ENCODE results near the gene CROCC.

The CROCC gene

DNA sequence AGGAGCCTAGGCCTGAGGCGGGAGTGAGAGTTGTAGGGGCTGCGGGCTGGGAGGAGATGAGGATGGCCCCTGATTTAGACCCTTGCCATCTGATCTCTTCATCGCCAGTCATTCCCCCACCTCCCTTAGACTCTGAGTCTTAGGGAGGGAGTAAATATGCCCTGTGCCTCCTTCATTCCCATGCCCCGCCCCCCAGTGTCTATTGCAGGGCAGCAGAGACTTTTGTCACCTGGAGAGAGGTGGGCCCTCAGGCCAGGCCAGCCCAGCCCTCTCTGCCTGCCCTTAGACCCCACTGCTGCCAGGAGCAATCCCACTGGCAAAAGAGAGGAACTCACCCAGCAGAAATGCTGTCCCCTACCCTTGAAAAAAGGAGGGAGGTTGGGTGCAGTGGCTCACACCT lies 61.9 kb downstream of the CROCC start:
- no peak for DNase-seq (ENCODE audit: low read depth in 2 of 2)

DNA sequence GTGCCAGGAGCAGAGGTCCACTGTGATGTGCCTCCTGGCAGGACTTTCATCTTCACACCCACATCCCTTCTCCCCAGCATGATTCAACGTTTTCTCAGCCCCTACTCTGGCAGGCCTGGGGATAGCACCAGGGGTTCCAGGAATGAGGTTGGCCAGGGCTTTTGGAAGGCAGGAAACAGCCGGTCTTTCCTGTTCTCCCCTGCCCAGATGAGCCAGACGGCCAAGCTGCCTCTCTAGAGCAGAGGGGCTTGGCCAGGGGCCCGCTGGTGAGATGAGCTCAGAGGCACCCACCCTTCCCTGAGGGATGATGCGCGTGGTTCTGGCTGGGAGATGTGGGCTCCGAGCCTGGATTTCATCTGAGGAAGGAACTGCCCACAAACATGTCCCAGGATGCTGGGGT lies 63.0 kb downstream of the CROCC start:
- DNase-seq (ENCODE audit: low read depth in 2 of 2), result no peak

DNA sequence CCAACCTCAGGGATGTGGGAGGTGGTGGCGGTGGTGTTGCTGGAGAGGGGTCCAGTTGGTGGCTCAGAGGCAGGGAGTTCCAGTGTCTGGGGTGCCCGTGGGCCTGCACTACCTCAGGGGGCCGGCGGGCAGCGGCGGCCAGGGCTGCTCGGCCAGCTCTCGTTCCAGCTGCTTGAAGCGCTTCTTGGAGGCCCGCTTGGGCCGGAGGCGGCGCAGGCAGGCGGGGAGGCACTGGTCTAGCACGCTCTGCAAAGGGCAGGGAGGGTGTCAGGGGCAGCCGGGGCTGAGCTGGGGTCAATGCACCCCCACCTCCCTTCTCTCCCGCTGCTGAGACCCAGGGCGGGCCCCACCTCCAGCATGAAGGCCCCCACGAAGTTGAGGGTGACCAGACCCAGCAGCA lies 64.4 kb downstream of the CROCC start:
- no peak for DNase-seq (ENCODE audit: low read depth in 2 of 2)

DNA sequence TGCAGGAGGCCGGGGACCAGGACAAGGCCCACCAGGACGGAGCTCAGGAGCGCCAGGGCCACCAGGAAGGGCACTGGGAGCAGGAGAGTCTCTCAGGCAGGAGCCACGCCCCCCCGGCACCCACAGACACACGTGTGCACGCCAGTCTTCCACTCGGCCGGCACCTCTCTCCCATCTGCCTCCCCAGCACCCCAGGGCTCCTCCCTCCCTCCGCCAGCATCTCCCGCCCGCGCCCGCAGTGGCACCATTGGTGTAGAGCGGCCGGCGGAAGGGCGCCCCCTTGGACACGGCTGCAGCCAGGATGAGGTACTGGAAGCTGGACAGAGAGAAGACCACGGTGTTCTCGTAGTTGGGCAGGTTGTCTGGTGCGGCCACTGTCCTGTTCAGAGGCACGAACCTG lies 64.8 kb downstream of the CROCC start:
- no peak for DNase-seq (ENCODE audit: low read depth in 2 of 2)

DNA sequence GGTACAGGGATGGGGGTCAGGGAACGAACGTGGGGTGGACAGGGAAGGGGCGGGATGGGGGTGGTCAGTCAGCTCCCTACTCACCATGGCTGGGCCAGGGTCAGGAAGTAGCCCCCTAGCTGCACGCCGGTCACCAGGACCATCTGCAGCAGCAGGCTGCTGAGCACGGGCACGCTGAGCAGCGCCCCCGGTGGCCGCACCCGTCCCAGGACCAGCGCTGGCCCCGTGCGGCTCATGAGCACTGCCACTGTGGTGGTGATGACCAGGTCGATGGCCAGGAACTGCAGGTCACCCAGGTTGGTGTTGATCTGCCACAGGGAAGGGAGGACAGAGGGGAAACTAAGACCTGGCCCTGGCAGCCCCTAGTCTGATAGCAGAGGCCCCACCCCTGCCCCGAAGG lies 65.2 kb downstream of the CROCC start:
- no peak for DNase-seq (ENCODE audit: low read depth in 2 of 2)

- DNase-seq (ENCODE audit: low read depth in 2 of 2), result no peak
These were observed 66.5 kb downstream of the CROCC start for GRCh38 chr1:16988210-16988609.

GRCh38 chr1:16989676-16990391 lies 68.1 kb downstream of the CROCC start:
- no peak for DNase-seq (ENCODE audit: low read depth in 2 of 2)

DNA sequence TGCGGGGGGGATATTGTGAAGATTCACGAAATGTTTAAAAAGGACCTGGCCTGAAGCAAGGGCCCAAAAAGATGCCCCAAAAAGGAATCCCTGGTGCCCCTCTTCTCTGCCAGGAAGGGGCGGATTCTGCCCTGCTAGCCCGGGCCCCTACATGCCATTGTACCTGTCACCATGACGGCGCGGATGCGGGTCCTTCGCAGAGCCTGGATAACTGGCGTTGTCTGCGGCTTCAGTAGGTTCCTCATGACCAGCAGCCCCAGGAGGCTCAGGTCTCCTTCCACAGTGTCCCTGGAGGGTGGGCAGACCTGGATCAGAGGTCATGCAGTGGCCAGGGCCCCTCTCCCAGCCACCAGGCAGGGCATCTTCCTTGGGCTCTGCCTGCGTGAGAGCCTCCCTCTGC lies 69.8 kb downstream of the CROCC start:
- DNase-seq (ENCODE audit: low read depth in 2 of 2), result no peak

DNA sequence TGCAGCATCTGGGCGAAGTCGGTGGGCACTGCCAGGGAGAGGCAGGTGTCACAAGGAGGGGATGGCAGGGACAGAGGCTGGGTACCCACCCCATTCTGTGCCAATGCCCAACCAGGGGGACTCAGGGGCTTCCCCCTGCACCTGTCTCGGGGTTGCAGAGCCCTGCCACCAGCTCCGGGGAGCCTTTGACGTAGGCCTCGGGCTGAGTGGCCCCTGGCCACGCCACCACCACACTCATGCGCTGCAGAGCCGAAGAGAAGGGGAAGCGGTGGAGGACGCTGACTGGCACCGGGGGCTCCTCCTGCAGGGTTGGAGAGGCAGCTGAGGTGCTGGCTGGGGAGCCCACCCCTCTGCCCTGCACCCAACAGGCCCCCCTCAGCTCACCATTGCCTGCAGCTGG lies 70.4 kb downstream of the CROCC start:
- no peak for DNase-seq (ENCODE audit: low read depth in 2 of 2)

DNA sequence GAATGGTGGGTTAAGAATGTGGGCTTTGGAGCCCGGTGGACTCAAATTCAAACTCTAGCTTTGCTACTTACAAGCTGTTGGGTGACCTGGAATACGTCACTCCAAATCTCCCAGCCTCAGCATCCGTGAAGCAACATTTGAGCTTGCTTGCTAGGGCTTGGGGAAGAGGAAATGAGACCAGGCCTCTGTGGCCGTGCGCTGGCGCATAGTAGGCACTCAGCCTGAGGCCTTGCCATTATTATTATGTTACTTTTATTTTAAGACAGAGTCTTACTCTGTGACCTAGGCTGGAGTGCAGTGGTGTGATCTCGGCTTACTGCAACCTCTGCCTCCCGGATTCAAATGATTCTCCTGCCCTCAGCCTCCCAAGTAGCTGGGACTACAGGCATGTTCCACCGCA lies 70.9 kb downstream of the CROCC start:
- DNase-seq (ENCODE audit: low read depth in 2 of 2), result no peak

GRCh38 chr1:16993521-16994038 lies 71.8 kb downstream of the CROCC start:
- DNase-seq (ENCODE audit: low read depth in 2 of 2), result no peak

GRCh38 chr1:16996845-16997244 lies 75.1 kb downstream of the CROCC start:
- DNase-seq (ENCODE audit: low read depth in 2 of 2), result no peak

DNA sequence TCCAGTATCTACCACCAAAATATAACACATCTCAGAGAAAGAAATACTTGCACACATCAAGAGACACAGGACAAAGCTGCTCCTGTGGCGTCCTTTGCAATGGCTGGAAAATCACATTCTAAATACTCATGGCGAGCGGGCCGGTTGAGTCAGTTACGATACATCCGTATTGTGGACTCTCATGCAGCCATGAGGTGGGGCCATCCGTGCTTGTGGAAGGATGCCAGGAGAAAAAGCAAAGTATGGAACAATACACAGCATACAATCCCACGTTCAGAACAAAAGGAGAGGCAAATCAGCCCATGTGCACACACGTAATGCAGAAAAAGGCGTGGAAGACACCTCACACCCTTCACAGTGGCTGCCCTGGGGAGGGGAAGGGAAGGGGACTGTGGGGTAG lies 76.9 kb downstream of the CROCC start:
- DNase-seq (ENCODE audit: low read depth in 2 of 2), result no peak

GRCh38 chr1:16999863-17000262 lies 78.1 kb downstream of the CROCC start:
- DNase-seq (ENCODE audit: low read depth in 2 of 2), result no peak

- DNase-seq (ENCODE audit: low read depth in 2 of 2), result no peak
These were observed 80.2 kb downstream of the CROCC start for GRCh38 chr1:17001760-17002523.

DNA sequence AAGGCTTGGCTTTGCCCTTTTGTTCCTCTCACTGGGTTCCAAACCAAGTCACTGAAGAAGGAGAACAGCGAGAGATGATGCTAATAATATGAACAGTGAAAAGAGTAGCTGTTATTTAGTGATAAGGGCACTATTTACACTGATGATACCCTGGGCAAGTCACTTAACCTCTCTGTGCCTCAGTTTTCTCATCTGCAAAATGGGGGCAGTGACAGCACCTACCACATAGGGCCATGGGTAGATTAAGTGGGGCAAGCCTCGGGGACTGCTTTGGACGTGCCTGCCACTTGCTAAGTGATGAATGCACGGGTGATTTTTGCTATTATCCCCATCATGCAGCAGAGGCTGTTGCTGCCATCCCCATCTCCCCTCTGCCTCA lies 80.8 kb downstream of the CROCC start:
- no peak for DNase-seq (ENCODE audit: low read depth in 2 of 2)

DNA sequence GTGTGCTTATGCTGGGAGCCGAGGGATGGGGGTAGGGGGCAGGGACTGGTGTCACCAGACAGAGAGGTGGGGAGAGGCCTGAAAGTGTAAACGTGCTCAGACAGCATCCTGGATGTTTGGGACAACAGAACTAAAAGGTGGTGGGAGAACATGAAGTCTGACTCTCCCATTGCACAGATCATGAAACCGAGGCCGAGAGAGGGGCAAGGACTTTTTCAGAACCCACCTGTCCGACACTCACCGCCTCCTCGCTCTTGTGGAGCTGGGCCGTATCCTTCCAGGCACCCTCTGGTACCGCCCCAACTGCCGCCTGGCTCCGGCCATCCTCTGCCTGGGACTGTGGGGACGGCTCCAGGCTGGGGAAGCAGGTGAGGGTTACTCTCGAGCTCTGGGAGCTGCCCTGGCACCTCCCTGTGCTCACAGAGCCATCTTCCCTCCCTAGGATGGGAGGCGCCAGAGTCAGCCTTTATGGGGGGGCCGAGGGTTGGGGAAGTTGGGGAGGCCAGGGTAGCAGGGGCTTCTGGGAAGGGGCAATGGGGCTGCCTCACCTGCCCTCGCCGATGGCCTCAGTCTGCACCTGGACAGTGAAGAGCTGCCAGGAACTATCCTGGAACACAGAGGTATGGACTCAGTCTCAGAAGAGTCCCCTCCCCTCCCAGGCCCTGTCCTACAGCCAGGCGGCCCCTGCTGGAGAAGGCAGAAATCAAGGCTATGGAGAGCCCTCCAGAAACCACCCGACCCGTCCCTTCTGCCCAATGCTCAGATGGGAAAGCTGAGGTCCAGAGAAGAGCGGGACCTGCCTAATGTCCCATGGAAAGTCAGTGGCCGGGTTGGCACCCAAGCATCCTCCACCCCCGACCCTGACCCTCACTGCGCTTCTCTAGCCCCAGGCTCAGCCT lies 83.0 kb downstream of the CROCC start:
- no peak for DNase-seq (ENCODE audit: low read depth in 2 of 2)

DNA sequence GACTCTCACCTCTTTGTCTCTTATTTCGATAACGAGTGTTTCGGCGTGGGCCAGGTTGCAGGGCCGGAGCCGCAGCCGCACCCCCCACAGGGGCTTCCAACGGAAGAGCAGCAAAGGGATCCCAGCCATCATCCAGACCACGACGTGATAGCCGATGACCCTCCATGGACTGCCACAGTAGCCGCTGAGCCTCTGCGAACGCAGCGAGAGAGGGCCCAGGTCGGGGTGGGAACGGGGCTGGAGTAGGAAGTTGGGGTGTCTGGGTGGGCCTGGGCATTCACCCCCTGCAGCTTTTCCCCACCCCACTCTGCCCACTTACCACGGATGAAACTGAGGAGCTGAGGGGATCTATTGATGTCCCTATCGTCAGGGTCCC lies 83.6 kb downstream of the CROCC start:
- DNase-seq (ENCODE audit: low read depth in 2 of 2), result no peak

GRCh38 chr1:17007121-17007520 lies 85.4 kb downstream of the CROCC start:
- no peak for DNase-seq (ENCODE audit: low read depth in 2 of 2)

DNA sequence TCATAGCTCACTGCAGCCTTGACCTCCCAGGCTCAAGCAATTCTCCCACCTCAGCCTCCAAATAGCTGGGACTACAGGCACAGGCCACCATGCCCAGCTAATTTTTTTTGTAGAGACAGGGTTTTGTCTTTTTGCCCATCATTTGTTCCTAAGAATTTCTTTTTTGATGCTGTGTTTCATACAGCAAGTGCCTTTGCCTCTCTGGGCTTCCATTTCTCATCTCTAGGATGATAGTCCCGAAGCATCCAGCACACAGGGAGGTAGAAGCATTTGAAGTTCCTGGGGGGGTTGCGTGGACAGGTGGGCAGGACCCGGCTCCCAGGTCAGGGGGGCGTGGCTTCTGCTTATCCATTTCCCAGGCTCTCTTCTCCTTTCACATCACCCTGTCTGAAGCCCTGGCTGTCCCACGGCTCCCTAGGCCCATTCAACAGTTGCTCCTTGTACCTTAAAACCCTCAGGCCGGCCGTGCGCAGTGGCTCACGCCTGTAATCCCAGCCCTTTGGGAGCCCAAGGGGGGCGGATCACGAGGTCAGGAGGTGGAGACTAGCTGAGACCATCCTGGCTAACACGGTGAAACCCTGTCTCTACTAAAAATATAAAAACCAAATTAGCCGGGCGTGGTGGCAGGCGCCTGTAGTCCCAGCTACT lies 86.6 kb downstream of the CROCC start:
- DNase-seq (ENCODE audit: low read depth in 2 of 2), result no peak

- no peak for DNase-seq (ENCODE audit: low read depth in 2 of 2)
These were observed 88.0 kb downstream of the CROCC start for GRCh38 chr1:17009706-17010105.

DNA sequence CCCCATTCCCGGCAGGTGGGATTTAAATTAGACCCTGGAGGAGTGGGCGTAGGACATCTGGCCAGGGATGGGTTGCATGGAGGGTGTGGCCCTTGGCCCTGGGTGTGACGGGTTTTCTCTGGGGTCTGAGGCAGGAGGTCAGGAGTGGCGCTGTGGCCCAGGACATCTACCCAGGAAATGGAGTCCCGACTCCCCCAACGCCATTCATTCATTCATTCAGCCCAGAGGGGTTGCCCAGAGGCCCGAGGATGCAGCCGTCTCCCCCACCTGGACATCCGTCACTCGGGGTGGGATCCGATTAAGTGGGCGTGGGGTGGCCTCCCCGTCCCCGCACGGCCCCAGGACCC lies 89.3 kb downstream of the CROCC start:
- DNase-seq (ENCODE audit: low read depth in 2 of 2), result no peak

All from stimulated activated CD4-positive, alpha-beta T cell treated with anti-CD3 and anti-CD28 coated beads, Interleukin-12 subunit alpha, Interleukin-12 subunit beta, amount 100 ng/mL, for 24 hours (primary cell).